Measurements from ENCODE around the gene ADRB1.

The ADRB1 gene

DNA sequence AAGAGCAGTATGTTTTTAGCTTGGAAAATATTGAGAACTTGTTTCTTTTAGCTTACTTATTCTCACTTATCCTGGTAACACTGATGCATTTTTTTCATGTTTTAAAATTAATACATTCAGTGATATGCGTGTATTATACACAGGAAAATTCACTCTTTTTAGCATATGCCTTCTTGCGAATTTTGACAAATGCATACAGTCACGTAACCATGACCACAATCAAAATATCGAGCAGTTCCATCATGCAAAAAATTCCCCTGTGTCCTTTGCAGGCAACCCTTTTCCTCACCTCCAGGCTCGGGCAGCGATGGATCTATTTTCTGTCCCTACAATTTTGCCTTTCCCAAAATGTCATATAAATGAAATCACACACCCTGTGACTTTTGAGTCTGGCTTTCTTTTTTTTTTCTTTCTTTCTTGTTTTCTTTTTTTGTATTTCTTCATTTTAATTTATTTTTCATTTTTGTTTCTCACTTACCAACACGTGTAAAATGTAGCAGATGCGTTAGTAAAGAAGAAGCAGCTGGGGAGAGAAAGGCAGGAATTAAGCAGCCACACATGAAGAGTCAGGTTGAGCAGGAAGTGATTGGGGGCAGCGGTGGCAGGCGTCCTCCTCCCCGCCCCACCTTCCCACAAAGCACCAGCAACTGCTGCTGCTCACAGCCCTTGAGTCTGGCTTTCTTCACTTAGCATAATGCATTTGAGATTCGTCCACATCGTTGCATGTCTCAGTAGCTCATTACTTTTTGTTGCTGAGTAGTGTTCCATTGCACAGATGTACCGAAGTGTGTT lies 29.9 kb downstream of the ADRB1 start:
- TF ChIP-seq, protein P1, sequence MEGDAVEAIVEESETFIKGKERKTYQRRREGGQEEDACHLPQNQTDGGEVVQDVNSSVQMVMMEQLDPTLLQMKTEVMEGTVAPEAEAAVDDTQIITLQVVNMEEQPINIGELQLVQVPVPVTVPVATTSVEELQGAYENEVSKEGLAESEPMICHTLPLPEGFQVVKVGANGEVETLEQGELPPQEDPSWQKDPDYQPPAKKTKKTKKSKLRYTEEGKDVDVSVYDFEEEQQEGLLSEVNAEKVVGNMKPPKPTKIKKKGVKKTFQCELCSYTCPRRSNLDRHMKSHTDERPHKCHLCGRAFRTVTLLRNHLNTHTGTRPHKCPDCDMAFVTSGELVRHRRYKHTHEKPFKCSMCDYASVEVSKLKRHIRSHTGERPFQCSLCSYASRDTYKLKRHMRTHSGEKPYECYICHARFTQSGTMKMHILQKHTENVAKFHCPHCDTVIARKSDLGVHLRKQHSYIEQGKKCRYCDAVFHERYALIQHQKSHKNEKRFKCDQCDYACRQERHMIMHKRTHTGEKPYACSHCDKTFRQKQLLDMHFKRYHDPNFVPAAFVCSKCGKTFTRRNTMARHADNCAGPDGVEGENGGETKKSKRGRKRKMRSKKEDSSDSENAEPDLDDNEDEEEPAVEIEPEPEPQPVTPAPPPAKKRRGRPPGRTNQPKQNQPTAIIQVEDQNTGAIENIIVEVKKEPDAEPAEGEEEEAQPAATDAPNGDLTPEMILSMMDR (IDR thresholded peaks at IDR 0.05; ENCODE audit: insufficient read depth, missing control alignments): no peak
- FAIRE-seq (no peak), DNase-seq (ENCODE audit: insufficient read length, low spot score) (no peak)

DNA sequence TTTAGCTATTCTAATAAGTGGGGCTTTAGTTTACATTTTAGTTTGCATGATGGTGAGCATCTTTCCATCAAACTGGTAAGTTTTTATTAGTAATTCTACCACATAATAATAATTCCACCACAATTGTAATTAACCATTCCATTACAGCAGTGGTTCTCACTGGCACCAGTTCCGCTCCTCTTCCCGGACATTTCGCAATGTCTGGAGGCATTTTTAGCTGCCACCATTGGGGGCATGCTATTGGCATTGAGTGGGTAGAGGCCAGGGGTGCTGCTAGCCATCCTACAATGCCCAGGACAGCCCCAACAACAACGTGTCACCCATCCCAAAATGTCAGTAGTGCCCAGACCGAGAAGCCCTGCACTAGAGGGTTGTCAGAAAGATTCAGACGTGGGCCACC lies 31.4 kb downstream of the ADRB1 start:
- FAIRE-seq (no peak), DNase-seq (ENCODE audit: insufficient read length, low spot score) (no peak)
- TF ChIP-seq, protein P1 (IDR thresholded peaks at IDR 0.05; ENCODE audit: insufficient read depth, missing control alignments): no peak

GRCh38 chr10:114077347-114077746 lies 33.7 kb downstream of the ADRB1 start:
- TF ChIP-seq, protein P1 (IDR thresholded peaks at IDR 0.05; ENCODE audit: insufficient read depth, missing control alignments): no peak
- DNase-seq (ENCODE audit: insufficient read length, low spot score) (no peak), FAIRE-seq (no peak)

GRCh38 chr10:114077815-114078219 lies 34.2 kb downstream of the ADRB1 start:
- no peak for DNase-seq (ENCODE audit: insufficient read length, low spot score)
- TF ChIP-seq, protein P1 (IDR thresholded peaks at IDR 0.05; ENCODE audit: insufficient read depth, missing control alignments): no peak
- no peak for FAIRE-seq

- DNase-seq (ENCODE audit: insufficient read length, low spot score): no peak
- FAIRE-seq: no peak
- TF ChIP-seq, protein P1 (IDR thresholded peaks at IDR 0.05; ENCODE audit: insufficient read depth, missing control alignments): no peak
Measured at GRCh38 chr10:114078346-114078745, 34.7 kb downstream of the ADRB1 start.

DNA sequence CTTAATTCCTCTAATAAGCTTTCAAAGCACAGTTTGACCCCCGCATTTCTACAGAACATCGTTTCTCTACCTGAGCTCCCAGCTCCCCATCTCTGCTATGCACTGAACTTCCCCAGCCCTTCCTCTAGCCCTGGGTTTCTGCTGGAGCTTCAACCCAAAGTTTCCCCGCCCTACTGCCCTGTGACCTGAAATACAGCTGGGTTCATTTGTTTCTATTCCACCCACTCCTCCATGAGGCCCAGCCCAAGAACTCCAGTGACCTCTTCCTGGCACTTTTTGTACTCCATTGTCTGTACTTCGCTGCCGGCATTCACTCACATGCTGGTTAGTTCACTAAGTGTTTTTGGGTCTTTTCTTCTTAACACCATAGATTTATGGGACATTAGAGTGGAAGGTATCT lies 35.8 kb downstream of the ADRB1 start:
- FAIRE-seq: no peak
- DNase-seq (ENCODE audit: insufficient read length, low spot score): no peak
- TF ChIP-seq, protein P1 (IDR thresholded peaks at IDR 0.05; ENCODE audit: insufficient read depth, missing control alignments): no peak

- TF ChIP-seq, protein P1 (IDR thresholded peaks at IDR 0.05; ENCODE audit: insufficient read depth, missing control alignments): no peak
- no peak for FAIRE-seq
- no peak for DNase-seq (ENCODE audit: insufficient read length, low spot score)
Measured at GRCh38 chr10:114081911-114082583, 38.4 kb downstream of the ADRB1 start.

Measured in D721Med (cell line).